Fibroblast of mammary gland (primary cell): ENCODE results near the gene CEP350.

Experiments used
- DNase-seq: peaks from one replicate; pipeline ENCODE4 v3.0.0-alpha.2; 2010; ENCODE audit warnings: low read depth
- H3K4me3 ChIP-seq: 2 replicates; pipeline ENCODE4 v1.5.1; 2011; ENCODE audit warnings: low read depth, mild to moderate bottlenecking, low read length, moderate library complexity; ENCODE audit not compliant: control insufficient read depth
- TF ChIP-seq, protein P1 (sequence below): conservative IDR thresholded peaks from 2 replicates; pipeline ENCODE4 v1.5.1; 2011; ENCODE audit warnings: low read depth, low read length, inconsistent platforms; ENCODE audit not compliant: control insufficient read depth, insufficient read depth

The CEP350 gene

DNA sequence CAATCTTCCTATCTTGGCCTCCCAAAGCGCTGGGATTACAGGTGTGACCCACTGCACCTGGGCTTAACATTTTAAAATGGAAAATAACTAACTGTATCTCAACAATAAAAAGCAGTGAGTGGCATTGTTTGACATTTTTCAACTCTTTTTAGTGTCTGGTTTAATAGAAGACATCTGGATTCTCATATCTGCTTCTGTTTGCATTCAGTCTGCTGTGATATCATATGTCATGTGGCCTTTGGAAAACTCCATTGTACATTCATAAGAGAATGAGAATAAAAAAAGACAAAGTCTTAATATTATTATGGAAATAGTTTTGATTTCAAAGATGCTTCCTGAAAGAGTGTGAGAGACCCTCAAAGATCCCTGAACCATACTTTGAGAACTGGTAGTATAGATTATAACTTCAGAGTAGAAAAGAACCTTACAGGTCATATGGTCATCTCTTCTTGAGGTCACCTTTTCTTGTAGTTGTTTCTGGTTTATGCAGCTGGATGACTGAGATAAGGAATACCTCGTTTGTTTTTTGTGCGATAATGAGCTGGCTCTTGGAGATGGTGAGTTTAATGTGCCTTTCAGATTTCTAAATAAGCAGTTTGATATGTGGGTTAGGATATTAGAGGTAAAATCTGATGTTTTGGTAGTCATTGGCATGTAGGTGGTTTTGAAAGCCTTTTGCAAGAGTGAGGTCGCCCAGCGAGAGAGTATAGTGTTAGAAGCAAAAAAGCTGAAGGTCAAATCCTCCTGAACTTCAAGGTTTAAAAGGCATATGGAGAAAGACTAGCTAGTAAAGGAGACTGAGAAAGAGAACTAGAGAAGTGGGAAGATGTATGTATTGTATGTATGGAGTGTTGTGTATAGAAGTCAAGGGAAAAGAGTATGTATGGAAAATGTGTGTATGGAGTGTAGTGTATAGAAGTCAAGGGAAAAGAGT is 17.2 kb downstream of the CEP350 start:
- DNase-seq, result no peak
- TF ChIP-seq, protein P1, sequence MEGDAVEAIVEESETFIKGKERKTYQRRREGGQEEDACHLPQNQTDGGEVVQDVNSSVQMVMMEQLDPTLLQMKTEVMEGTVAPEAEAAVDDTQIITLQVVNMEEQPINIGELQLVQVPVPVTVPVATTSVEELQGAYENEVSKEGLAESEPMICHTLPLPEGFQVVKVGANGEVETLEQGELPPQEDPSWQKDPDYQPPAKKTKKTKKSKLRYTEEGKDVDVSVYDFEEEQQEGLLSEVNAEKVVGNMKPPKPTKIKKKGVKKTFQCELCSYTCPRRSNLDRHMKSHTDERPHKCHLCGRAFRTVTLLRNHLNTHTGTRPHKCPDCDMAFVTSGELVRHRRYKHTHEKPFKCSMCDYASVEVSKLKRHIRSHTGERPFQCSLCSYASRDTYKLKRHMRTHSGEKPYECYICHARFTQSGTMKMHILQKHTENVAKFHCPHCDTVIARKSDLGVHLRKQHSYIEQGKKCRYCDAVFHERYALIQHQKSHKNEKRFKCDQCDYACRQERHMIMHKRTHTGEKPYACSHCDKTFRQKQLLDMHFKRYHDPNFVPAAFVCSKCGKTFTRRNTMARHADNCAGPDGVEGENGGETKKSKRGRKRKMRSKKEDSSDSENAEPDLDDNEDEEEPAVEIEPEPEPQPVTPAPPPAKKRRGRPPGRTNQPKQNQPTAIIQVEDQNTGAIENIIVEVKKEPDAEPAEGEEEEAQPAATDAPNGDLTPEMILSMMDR, result no peak
- H3K4me3 ChIP-seq, result no peak overlapping the region

DNA sequence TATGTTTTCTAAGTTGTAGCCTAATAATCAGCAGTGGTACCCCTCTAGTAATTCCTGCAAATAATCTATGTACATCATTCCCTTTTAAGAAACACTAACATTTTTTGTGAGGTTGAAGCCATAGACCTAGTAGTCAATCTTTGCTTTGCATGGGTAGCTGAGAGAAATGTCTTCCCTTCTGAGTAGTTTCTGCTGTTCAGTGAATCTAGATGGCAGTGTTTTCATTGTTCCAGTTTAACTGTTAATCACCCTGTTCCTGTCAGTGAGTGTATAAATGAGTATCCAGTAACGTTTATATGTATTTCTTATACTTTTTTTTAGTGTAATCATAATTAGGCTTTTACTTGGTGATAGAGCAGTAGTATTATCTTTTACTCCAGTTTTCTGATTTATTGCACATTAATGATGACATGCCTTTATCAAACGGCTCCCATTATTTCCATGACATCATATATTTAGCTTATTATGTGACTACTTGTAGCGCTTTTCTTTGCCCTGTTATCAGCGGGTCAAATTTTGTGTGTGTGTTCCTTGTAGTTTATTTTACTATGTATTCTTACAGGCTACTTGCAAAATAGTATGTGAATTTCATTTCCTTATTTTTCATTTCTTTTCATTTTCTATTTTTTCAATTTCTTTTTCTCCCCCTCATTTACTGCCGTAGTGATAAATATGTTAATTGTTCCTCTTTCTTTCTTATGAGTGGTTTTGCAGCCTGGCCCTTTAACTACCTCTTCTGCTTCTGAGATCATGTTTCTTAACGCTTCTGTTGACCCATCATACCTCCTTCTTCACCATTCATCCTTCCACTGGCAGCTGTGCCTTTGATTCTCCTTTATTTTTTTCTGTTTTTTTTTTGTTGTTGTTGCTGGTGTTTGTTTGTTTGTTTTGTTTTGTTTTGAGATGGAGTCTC is 18.8 kb downstream of the CEP350 start:
- H3K4me3 ChIP-seq, result no peak overlapping the region
- DNase-seq, result no peak

DNA sequence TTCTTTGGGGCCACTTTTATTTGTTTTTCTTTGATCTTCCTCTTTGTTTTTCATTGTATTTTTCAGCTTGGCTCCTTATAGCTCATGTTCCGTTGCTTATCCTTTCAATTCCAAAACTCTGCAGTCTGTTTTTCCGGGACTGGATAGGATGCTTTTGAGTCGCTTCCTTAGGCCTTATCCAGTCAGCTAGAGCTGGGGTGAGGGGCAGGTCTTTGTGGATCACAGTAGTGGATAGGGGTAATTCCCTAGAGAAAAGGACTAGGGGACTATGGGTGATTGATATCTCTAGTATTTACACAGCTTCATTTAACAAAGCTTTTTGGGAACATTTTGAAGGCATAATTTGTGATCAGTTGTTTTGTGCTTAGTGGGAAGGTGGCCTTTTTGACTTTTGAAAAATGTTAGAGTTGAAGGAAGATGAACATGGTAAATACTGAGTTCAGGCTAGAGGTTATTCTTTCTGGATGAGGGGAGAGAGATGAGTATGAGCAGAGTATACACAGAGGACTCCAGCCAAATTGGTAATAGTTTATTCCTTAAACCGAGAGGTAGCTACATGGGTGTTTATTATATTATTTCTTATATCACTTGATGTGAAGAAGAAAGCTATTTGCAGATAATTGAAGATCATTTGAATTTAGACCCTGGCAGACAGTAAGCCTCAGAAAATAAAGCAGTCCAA is 22.5 kb downstream of the CEP350 start:
- TF ChIP-seq, protein P1, result no peak
- H3K4me3 ChIP-seq, result no peak overlapping the region
- DNase-seq, result no peak

More for the DNA sequence above, 18.8 kb downstream of the CEP350 start:
- TF ChIP-seq, protein P1, result no peak

DNA sequence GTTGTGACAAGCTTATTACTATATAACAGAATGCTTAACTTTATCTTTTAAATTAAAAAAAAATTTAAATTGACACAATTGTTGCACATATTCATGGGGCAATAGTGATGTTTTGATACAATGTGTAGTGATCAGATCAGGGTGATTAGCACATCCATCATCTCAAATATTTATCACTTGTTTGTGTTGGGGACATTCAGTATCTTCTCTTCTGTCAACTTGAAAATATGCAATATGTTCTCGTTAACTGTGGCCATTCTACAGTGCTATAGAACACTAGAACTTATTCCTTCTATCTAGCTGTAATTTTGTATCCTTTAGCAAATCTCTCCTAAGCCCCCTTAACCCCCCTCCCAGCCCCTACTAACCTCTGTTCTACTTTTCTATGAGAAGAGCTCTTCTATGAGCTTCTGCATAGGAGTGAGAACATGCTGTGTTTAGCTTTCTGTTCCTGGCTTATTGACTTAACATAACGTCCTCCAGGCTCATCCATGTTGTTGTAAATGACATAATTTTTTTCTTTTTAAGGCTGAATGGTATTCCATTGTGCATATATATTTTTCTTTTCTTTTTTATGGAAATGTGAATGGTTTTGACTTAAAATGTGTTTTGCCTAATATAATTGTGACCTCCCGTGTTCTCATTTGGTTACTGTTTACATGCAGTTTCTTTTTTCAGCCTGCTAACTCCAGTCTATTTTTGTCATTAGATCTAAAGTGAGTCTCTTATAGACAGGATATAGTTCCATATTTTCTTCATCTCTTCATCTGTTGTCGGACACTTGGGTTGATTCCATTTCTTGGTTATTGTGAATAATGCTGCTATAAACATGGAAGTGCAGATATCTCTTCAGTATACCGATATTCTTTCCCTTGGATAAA is 23.8 kb downstream of the CEP350 start:
- DNase-seq, result no peak
- TF ChIP-seq, protein P1, result no peak
- H3K4me3 ChIP-seq, result no peak overlapping the region

DNA sequence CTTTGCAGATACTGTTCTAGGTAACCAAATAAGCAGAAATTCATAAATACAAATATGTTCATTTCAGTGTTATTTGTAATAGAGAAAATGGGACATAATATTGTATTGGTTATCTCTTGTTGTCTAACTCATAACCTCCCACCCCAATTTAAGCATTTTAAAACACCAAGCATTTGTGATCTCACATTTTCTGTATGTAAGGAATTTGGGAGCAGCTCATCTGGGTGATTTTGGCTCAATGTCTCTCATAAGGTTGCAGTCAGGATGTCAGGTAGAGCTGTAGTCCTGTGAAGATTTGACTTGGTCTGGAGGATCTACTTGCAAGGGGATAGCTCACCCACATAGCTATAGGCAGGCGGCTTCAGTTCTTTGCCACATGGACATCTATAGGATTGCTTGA is 29.5 kb downstream of the CEP350 start:
- no peak overlapping the region for H3K4me3 ChIP-seq
- TF ChIP-seq, protein P1, result no peak
- no peak for DNase-seq

DNA sequence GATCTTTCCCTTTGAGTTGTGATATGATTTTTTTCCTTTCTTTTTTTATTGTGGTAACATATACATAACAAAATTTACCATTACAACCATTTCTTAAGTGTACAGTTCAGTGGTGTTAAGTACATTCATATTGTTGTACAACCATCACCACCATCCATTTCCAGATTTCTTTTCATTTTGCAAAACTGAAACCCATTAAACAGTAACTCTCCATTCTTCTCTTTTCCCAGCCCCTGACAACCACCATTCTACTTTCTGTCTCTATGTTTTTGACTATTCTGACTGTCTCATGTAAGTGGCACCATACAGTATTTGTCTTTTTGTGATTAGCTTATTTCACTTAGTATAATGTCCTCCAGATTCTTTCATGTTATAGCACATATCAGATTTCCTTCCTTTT is 30.3 kb downstream of the CEP350 start:
- H3K4me3 ChIP-seq, result no peak overlapping the region
- TF ChIP-seq, protein P1, result no peak
- DNase-seq, result no peak
